GM12801 (cell line): Measurements from ENCODE around the gene IER3.

ENCODE experiments used
- TF ChIP-seq, protein P1 (sequence below): IDR thresholded peaks from one replicate; pipeline ENCODE4 v1.5.1; 2011; ENCODE audit warnings: control low read depth; ENCODE audit not compliant: insufficient read length; ENCODE audit errors: extremely low read depth

The IER3 gene

GRCh38 chr6:30726506-30727413, 17.6 kb downstream of the IER3 start:
- TF ChIP-seq, protein P1, sequence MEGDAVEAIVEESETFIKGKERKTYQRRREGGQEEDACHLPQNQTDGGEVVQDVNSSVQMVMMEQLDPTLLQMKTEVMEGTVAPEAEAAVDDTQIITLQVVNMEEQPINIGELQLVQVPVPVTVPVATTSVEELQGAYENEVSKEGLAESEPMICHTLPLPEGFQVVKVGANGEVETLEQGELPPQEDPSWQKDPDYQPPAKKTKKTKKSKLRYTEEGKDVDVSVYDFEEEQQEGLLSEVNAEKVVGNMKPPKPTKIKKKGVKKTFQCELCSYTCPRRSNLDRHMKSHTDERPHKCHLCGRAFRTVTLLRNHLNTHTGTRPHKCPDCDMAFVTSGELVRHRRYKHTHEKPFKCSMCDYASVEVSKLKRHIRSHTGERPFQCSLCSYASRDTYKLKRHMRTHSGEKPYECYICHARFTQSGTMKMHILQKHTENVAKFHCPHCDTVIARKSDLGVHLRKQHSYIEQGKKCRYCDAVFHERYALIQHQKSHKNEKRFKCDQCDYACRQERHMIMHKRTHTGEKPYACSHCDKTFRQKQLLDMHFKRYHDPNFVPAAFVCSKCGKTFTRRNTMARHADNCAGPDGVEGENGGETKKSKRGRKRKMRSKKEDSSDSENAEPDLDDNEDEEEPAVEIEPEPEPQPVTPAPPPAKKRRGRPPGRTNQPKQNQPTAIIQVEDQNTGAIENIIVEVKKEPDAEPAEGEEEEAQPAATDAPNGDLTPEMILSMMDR: no peak

- TF ChIP-seq, protein P1: no peak
These were observed 18.4 kb downstream of the IER3 start for GRCh38 chr6:30725713-30726505.

- TF ChIP-seq, protein P1: no peak
These were observed 19.3 kb downstream of the IER3 start for GRCh38 chr6:30724906-30725667.

DNA sequence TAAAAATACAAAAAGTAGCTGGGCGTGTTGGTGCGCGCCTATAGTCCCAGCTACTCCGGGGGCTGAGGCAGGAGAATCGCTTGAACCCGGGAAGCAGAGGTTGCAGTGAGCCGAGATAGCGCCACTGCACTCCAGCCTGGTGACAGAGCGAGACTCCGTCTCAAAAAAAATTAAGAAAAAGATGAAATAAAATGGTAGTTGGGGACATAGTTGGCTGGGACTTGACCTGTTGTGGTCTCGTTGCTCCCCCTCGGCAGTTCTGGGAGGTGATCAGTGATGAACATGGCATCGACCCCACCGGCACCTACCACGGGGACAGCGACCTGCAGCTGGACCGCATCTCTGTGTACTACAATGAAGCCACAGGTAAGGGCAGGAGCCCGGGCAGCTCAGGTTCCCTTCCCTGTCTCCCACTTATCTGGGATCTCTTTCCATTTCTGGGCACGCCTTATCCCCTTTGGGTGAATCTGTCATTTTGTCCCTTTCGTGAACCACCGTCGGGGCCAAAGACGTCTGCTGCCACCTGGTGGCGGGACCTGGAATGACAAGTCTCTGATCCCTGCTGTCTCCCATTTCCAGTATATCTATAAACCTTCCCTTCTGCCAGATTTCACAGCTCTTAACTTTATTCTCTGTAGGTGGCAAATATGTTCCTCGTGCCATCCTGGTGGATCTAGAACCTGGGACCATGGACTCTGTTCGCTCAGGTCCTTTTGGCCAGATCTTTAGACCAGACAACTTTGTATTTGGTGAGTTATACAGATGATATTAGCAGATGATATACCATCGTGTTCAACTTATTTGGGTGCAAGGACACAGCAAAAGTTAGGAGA, 21.9 kb downstream of the IER3 start:
- TF ChIP-seq, protein P1: peak; percentile 42

DNA sequence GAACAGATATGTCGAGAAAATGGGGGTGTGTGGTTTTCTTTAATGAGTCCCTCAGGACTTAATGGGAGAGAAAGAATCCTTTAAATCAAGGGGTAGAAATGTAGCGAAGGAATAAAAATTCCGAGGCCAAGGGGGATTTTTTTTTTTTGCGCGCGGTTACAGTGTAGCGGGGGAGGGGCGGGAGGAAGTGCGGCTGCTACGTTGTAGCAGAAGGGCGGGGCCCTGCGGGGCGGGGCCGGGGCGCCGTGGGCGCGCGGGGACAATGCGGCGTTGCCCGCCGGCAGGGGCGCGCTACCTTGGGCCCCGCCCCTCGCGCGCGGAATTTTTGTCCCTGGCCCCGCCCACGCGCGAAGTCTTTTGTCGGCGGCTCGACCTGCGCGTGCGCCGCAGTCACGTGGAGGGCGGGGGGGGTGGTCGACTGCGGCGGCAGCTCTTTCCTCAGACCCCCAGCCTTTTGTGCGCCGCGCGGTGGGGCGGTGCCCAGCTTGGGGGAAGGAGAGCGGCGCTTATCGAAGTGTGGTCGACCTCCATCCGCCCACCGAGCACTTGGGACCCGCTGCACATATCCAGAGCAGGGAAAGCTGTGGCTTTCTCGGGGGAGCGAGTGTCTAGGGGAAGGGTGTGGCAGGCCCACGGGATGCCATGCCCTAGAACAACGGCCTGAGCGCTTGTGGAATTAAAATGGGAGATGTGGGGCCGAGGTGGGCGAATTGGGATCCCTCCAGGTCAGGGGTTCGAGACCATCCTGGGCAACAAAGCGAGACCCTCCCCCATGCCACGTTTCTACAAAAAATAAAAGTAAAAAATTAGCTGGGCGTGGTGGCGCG, 22.9 kb downstream of the IER3 start:
- TF ChIP-seq, protein P1: no peak

DNA sequence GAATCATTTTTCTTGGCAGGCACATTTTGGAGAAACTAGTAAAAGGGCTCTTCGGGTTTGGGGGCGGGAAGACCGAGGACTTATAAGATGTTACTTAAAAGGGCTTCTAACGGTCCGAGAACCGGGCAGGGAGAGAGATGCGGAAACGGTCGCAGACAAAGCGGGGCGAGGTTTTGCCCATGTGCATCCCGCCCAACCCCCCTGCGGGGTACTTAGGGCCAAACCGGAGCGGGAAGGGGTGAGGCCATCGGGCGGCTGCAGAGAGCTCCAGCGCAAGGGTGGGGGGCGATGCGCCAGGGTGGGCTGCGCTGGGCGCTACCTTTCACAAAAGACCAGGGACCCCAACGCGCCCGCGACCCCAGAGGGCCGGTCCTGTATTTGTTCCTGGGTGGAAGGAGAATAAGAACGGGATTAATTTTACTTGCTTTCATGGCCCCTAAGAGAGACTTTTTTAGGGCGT, 23.6 kb downstream of the IER3 start:
- TF ChIP-seq, protein P1: no peak
